Adrenal gland (tissue), 12 donors: ENCODE data around the gene CNTN1. TPM values are rescaled to one million over a fixed set of nuclear protein-coding genes. Genes with fewer than 3 reads are reported as not detected.

ENCODE experiments used
- DNase-seq, 7 donors: peaks; one replicate each; pipeline ENCODE4 v3.0.0-alpha.2; 2019 to 2020
- H3K27ac ChIP-seq, 5 donors: fragments of 200-600 bp; sonication (generic) in 4 of 5; 1 replicate in 3 of 5; 2 replicates in 2 of 5; pipeline versions ENCODE4 v1.5.1 to v1.8.0; 2016 to 2020; ENCODE audit warnings: mild to moderate bottlenecking in 1 of 5
- H3K27me3 ChIP-seq: fragments of 200-600 bp; 2 replicates; pipeline ENCODE4 v1.8.0; 2021
- H3K36me3 ChIP-seq, 2 donors: fragments of 200-600 bp; replicated peaks in 1 of 2; 1 replicate in 1 of 2; 2 replicates in 1 of 2; pipeline versions ENCODE4 v1.5.1 to v1.8.0; 2018 to 2022
- H3K4me1 ChIP-seq, 2 donors: fragments of 200-600 bp; replicated peaks in 1 of 2; 1 replicate in 1 of 2; 2 replicates in 1 of 2; pipeline versions ENCODE4 v1.5.1 to v1.8.0; 2018 to 2021
- H3K4me3 ChIP-seq, 4 donors: fragments of 200-600 bp; sonication (generic) in 3 of 4; one replicate each; pipeline ENCODE4 v1.5.1; 2016 to 2018
- H3K9me3 ChIP-seq, 3 donors: fragments of 200-600 bp; sonication (generic) in 1 of 3; replicated peaks in 1 of 3; 1 replicate in 2 of 3; 2 replicates in 1 of 3; pipeline versions ENCODE4 v1.5.1 to v1.8.0; 2016 to 2021
- CTCF ChIP-seq, 6 experiments: fragments of 450-650 bp in 4 of 6; fragments of 200-600 bp in 2 of 6; sonication (generic) in 1 of 6; IDR thresholded peaks; 1 replicate in 5 of 6; 2 replicates in 1 of 6; pipeline versions ENCODE4 v1.5.1 to v1.8.0; 2016 to 2021; ENCODE audit warnings: antibody characterized with exemption in 6 of 6, mild to moderate bottlenecking in 2 of 6, moderate library complexity in 1 of 6
- POLR2A ChIP-seq, 2 donors: fragments of 450-650 bp; IDR thresholded peaks; one replicate each; pipeline ENCODE4 v1.6.1; 2017; ENCODE audit warnings: antibody characterized with exemption in 2 of 2, mild to moderate bottlenecking in 2 of 2, moderate library complexity in 1 of 2
- WGBS, 4 donors: extraction: QIAGEN DNeasy Blood & Tissue Kit in 2 of 4; methylation state at CpG; one replicate each; pipeline versions ENCODE4 v1.1.5 to v1.1.7; 2013 to 2017; 5-methylcytosine and 5-hydroxymethylcytosine counted together
- intact Hi-C, 2 donors: fragments of 100-400 bp; cut with DNase I; formaldehyde crosslinking; loops; one replicate each; pipeline versions ENCODE4 v1.14.1 to v1.15.0; 2022 to 2023
- polyA plus RNA-seq, 3 donors: library from polyadenylated mRNA; stranded (reverse); fragments of 200-250 nt in 2 of 3; fragments of 350-450 nt in 1 of 3; fragmentation: Illumina TruSeq in 1 of 3; extraction: RNeasy Lipid Tissue Mini Kit (QIAGEN cat#74804) in 1 of 3; gene quantifications; one replicate each; pipeline ENCODE4 v1.2.3, GENCODE V29; 2013 to 2014
- total RNA-seq, 9 donors: library from RNA; depleted of rRNA in 4 of 9; stranded (reverse); fragments of >200 nt in 4 of 9; fragments of 120-200 nt in 1 of 9; fragmentation: NEBNext Ultra II Directional in 1 of 9; extraction: Animal tissue kit (Norgen Biotek cat#: 25700) in 1 of 9; gene quantifications; one replicate each; pipeline versions ENCODE4 v1.1.0 to v1.2.4, GENCODE V29; 2013 to 2023
- donor health status: healthy with polysubstance abuse.
- donor health status: Bipolar disorder and iron deficiency.
- donor health status: DM: yes; HTN: yes; CAD: no.
- donor health status: DM: no; HTN: no; CAD: no.
- donor health status: DM: no; HTN: no; CAD: no.
- donor health status: DM: yes; HTN: yes; CAD: no.

The CNTN1 gene
- total and polyA plus RNA-seq, 12 donors, result 3.8 to 76.8 (median 20.7) TPM

GRCh38 chr12:40684986-40685385 lies 7.3 kb upstream of the CNTN1 start:
- H3K36me3 ChIP-seq, result no peaks in the 10 kb centered on the region
- H3K4me1 ChIP-seq, result no peaks in the 10 kb centered on the region
- no peak overlapping the region for H3K27ac ChIP-seq
- H3K27me3 ChIP-seq, result no peaks in the 10 kb centered on the region
- TF ChIP-seq CTCF (IDR thresholded peaks at IDR 0.05), result no peak
- no peak for TF ChIP-seq POLR2A (IDR thresholded peaks at IDR 0.05)
- DNase-seq, result no peak
- intact Hi-C loops, result no loop called here
- 68 to 76% (median 75%) methylated on average over 4 of the region's 4 CpGs for WGBS, 4 donors
- no peaks in the 10 kb centered on the region for H3K9me3 ChIP-seq
- no peak overlapping the region for H3K4me3 ChIP-seq

- H3K36me3 ChIP-seq, result no peaks in the 10 kb centered on the region
- DNase-seq, result no peak
- H3K4me1 ChIP-seq, result peaks cover 0 to 8% of the 10 kb centered on the region in 2 donors
- H3K27me3 ChIP-seq, result peaks cover 10% of the 10 kb centered on the region
- intact Hi-C loops, result no loop called here
- no peak overlapping the region for H3K27ac ChIP-seq
- H3K4me3 ChIP-seq, result no peak overlapping the region
- no peak for TF ChIP-seq CTCF (IDR thresholded peaks at IDR 0.05)
- TF ChIP-seq POLR2A (IDR thresholded peaks at IDR 0.05), result no peak
- WGBS, 4 donors, result 65 to 73% (median 71%) methylated on average over 8 of the region's 8 CpGs
- H3K9me3 ChIP-seq, result no peaks in the 10 kb centered on the region
Measured at GRCh38 chr12:40688085-40688725, 4.0 kb upstream of the CNTN1 start.

- 64 to 80% (median 71%) methylated on average over 2 of the region's 2 CpGs for WGBS, 4 donors
Measured at GRCh38 chr12:40689576-40689975, 2.7 kb upstream of the CNTN1 start.

GRCh38 chr12:40692765-40693206 lies 547 bp downstream of the CNTN1 start:
- Histone ChIP-seq H3K4me1 (peaks cover 0 to 10% of the 10 kb centered on the region in 2 donors), H3K36me3 (no peaks in the 10 kb centered on the region), H3K27me3 (peaks cover 10% of the 10 kb centered on the region), H3K9me3 (no peaks in the 10 kb centered on the region), H3K4me3 (peak overlapping the region in 2 of 4 donors; percentile 19 to 41), H3K27ac (peak overlapping the region in 1 of 5 donors; percentile 46)
- DNase-seq, result no peak
- 0 to 1% (median 1%) methylated on average over 7 to 33 of the region's 33 CpGs for WGBS, 4 donors
- intact Hi-C loops, result no loop called here
- TF ChIP-seq CTCF (IDR thresholded peaks at IDR 0.05), result no peak
- no peak for TF ChIP-seq POLR2A (IDR thresholded peaks at IDR 0.05)

More at GRCh38 chr12:40689576-40689975, 2.7 kb upstream of the CNTN1 start:
- Histone ChIP-seq H3K27ac (no peak overlapping the region), H3K4me3 (no peak overlapping the region), H3K27me3 (peaks cover 10% of the 10 kb centered on the region), H3K36me3 (no peaks in the 10 kb centered on the region), H3K9me3 (no peaks in the 10 kb centered on the region), H3K4me1 (peaks cover 0 to 10% of the 10 kb centered on the region in 2 donors)
- no peak for DNase-seq
- TF ChIP-seq POLR2A (IDR thresholded peaks at IDR 0.05) (no peak), CTCF (IDR thresholded peaks at IDR 0.05) (no peak)
- intact Hi-C loops, result no loop called here
